Measurements from ENCODE around the gene MAIP1.

DNA sequence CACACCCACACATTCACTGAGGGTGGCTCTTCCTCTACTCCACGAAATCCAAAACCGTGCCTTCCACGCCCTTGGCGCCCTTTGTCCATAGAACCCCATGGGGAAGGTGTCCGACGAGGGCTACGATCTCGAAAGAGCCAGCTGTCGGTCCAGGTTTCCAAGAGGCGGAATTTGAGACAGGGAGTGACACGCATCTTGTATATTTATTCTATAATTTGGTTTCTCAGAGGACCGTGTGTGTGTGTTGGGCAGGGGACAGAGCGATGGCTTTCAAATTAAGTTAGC lies 43.6 kb upstream of the MAIP1 start:
- no peak for TF ChIP-seq CTCF (conservative IDR thresholded peaks at IDR 0.05 in 1 of 2, IDR thresholded peaks at IDR 0.05 in 1 of 2; ENCODE audit: low read depth in 1 of 2, low read length in 2 of 2)
- TF ChIP-seq EZH2 (IDR thresholded peaks at IDR 0.05; ENCODE audit: low read length, missing control alignments), result no peak

Measured in fibroblast of lung (primary cell).